Activated CD4-positive, alpha-beta T cell treated with anti-CD3 and anti-CD28 coated beads for 24 hours (primary cell): ENCODE results near the gene VPS26B.
"Not testable (repeated sequence)": the region's sequence is repeated elsewhere in the genome, so short reads cannot be mapped to it uniquely, and the experiment has no call there.

Experiments
- DNase-seq, 2 donors: peaks; one replicate each; pipeline ENCODE4 v3.0.0-alpha.2; 2020; ENCODE audit warnings: low read depth in 2 of 2

VPS26B gene

DNA sequence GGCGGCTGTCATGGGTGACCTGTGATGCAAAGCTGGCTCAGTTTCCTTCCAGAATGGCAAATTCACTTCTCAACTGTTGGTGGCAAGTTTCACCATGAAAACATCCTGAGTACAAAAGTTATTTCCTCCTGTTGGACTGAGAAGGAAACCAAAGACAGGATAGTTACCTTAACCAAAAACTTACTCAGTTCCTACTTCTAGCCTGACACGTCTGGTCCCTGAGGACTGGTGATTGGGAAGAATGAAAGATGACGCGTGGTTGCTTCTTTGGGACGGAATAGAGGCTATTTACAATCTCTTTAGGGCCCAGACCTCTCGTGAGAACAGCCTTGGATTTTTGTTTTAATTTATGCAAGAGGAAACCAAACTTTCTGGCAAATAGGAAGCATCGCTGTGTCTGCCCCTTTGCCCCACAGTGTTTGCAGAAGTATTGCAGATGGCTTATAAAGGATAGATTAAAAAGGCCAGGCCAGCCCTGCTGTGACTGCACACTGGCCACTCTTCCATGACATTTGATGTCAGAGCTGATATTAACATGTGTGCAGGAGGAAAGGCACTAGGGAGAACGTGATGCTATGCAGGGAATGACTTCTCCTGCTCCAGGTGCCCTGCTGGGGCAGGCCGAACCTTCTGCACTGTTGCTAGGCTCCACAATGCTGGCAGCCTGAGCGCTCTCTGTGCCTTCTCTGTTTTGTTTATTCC is 7.6 kb downstream of the VPS26B start:
- no peak for DNase-seq

DNA sequence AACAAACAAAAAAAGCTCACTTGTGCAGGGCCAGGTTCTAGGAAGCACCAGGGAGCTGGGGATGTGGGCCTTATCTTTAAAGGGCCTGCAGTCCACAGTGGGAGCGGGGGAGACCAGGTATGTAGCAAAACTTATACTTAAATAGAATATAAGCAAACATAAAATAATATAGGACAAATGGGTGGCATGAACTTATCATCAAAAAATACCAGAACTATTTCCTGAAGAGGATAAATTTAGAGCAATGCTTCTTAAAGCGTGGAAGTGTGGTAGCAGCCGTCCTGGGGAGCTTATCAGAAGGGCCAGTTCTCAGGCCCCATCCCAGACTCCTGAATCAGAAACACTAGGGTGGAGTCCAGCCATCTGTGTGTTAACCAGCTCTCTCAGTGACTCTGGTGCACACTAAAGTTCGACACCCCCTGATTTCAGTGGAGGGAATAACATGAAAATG is 9.3 kb downstream of the VPS26B start:
- DNase-seq: no peak

DNA sequence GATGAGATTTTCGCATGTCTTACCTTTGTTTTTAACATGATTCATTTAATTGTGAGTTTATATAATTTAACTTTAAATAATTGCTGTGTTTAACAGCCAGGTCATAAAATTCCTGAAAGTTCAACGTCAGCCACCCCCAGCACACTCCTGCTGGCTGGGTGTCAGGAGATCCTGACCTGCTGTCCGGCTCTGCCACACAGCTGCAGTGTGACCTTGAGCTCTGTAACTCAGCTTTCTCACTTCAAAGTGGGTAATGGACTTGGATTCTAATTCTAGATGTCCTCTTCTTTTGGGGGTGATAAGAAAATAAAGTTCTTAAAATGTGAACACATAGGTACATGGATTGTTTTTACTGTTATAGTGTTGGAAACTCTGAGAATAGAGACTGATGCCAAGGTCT is 10.9 kb downstream of the VPS26B start:
- DNase-seq: no peak

DNA sequence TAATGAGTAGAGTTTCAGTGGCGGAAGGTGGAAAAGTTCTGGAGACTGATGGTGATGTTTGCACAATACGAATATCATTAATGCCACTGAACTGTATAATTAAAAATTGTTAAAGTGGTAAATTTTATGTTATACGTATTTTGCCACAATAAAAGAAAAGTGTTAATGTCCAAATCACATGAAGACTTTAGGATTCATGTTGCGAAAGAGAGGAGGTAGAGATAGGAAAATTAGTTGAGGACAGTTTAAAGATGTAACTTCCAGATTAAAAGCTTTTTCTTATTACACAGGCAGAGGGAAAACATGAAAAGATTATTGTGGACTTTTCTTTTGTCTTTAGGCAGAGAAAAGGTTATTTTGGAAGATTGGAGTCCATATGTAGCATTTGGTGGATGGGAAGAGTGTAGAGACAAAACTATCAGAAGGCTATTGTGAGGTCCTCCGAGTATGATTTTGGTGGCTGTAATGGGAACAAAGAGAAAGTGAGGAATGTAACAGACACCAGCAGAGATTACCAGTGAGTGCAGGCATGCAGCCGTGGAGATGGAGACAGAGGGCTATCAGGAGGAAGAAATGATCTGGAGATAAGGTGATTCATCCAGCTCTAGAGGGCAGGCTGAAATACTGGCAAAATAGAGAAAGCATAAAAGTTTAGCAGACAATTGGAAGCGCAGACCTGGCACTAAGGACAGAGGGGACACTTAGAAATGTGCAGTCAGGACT is 12.5 kb downstream of the VPS26B start:
- DNase-seq: no peak

DNA sequence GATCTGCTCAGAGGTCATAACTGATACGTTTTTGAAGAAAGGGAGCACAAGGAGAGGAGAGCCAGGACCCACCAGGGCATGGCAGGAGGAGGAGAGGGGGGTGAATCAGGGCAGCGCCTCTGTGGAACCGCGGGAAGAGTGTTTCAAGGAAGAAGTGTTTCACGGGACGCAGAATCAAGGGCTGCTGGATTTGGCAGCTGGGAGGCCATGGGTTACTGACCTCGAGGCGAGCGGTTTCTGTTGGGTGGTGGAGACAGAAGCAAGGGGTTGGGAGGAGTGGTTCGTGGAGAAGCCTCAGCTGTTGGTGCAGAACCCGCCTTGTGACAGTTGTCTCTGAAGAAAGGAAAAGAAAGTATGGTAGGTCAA is 13.1 kb downstream of the VPS26B start:
- no peak for DNase-seq

DNA sequence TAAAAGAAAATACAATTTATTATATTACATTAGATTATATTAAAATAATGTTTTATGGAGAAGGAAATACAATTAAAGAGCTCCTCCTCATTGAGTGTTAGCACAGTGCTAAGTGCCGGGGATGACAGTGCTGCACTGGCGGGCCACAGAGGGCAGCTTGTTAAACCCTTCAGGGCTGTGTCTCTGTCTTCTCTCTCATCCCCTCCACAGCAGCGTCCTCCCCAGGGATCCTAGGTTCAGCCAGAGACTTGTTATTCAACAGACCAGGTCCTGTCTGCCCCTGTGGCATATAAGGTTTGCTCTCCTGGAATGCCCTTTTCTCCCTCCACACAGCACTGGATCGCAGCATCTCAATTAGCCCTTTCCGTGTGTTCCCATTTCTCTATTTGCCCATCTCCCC is 14.5 kb downstream of the VPS26B start:
- DNase-seq: no peak

DNA sequence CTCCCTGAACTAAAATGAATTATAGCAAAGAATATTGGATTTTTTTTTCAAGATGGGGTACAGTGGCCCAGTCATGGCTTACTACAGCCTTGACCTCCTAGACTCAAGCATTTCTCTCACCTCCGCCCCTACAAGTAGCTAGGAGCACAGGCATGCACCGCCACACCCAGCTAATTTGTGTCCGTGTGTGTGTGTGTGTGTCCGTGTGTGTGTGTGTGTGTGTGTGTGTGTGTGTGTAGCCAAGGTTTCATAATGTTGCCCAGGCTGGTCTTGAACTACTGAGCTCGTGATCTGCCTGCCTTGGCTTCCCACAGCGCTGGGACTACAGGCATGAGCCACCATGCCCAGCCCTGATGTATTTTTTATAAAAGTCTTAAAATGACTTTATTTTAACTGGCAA is 16.1 kb downstream of the VPS26B start:
- DNase-seq: no peak

DNA sequence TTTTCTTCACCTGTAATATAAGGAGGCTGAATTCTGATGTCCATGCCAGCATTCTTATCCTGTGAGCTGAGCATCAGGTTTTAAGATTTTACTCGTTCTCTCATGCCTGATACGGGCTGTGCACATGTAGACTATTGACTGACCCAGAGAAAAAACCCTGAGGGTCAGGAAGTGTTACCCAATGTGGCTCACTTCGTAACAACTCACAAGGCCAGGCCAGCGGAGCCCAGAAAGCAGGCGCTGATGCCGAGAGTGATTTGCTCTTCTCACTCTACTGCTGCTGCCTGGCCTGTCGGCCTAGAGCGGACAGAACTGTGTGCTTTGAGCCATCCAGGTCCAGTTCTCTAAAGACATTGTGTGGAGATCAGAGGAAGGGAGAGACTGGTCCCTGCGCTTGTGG is 17.9 kb downstream of the VPS26B start:
- no peak for DNase-seq

DNA sequence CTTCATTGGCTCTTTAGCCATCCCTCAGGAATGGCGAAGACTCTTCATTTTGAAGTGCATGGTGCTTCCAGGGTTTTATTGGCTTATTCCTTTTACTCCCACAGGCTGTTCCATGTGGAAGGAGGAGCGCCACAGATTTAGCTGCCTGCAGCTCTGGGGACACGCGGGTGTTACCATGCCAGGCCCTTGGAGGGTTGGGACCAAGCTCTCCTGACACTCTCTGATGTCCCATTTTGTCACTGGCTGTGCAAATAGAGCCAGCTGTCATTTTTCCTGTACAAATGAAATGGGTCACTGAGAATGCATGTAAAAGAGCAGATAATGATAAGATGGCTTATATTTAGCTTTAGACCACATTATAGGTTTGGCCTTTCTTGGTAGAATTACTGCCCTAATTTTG is 19.4 kb downstream of the VPS26B start:
- no peak for DNase-seq

DNA sequence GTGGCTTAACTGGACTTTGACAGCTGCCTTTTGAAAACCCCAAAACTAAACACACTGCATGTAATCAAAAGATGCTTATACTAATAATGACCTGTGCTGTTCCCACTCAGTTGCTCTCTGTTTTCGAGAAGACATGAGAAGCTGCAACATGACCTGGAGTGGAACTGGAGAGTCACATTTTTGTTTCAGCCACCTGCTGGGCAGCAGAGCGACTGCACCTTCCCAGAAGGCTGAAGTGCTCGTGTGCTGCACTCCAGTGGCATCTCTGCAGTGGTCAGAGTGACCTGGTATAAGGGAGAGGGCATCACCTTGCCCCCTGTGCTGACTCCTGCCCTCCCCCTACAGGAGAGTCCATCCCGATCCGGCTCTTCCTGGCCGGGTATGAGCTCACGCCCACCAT is 20.1 kb downstream of the VPS26B start:
- no peak for DNase-seq

DNA sequence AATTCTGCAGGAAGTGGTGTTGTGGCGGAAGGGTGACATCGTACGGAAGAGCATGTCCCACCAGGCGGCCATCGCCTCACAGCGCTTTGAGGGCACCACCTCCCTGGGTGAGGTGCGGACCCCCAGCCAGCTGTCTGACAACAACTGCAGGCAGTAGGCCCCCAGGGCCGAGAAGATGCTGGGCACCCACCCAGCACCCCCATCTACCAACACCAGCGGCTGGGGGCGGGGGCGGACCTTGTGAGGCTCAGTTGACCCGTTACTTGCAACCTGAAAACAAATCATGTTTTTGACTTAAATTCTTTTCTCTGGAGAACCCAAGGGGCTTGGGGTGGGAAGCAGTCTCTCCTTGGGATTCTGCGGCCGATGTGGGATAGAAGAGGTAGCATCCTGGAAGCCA is 21.0 kb downstream of the VPS26B start:
- no peak for DNase-seq

DNA sequence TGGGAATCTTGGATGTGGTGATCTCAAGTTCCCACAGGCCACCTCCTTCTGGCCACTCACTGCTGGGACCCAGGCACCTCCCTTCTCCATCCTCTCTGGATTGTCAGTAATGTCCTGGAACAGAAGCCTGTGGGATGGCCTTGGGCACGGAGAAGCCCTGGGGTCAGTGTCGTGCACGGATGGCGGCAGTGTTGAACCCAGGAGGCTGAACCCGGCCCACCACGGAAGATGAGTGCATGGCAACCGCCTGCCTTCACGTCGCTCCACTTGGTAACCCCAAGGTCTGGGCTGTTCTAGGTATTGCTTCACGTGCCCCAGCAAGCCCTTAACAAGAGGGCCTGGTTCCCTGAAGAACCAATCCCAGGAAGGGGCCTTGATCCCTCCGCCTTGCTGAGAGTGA is 21.6 kb downstream of the VPS26B start:
- no peak for DNase-seq

DNA sequence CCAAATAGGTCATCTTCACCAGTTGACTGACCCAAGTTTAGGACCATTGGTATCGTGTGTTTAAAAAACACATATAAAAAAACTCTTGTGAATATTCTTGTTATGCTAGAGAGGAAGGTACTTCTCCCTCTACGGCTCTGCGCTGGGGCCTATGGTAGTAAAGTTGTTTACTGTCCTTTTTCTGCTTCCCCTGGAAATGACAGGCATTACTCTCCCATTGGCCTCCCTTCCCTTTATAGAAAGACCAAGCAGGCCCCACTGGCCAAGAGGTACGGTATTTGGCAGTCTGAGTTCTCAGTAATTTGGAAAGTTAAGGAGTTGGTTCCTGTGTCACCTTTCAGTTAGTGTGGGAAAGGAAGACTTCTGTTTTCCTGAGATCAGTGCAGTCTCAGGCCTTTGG is 22.2 kb downstream of the VPS26B start:
- DNase-seq: no peak

DNA sequence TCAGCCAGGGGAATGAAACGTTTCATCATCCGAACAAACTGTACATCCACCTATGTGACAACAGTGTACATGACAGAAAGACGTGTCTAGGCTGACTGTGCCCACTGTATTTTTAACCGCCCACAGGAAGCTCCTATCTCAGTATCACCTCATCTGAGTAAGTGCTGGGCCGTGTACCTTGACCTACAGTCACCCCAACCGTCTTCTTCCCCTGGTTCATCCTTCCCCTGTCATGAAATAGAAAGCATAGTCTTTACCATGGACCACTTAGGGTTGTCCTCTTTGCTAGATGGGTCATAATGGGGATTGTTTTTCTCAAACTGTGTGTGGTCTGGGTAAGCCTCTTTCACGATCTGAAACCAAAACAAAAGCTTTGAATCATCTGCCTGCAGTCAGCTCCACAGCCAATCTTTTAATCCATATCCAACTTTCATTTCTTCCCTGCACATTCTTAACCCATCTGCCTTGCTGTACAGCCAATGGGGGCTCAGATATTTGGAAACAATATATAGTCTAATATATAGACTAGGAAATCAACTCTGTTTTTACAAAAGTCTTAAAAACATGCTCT is 24.5 kb downstream of the VPS26B start:
- no peak for DNase-seq

DNA sequence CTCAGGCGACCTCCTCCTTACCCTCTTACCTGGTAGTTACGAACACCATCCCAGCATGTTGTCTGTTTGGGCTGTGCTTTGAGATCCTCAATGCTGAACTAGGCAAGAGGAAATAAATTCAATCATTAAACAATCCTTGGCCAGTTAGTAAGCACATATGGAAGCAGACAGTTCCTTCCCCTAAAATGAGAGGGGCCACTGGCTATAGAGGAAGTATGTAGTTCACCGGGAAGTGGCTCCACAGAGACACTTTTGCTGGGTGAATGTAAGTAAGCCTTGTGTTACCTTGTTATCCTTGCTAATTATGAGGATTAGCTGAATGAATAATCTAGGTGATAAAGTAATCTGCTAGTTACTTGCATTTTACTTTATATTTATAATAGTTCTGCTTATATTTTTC is 25.8 kb downstream of the VPS26B start:
- no peak for DNase-seq

DNA sequence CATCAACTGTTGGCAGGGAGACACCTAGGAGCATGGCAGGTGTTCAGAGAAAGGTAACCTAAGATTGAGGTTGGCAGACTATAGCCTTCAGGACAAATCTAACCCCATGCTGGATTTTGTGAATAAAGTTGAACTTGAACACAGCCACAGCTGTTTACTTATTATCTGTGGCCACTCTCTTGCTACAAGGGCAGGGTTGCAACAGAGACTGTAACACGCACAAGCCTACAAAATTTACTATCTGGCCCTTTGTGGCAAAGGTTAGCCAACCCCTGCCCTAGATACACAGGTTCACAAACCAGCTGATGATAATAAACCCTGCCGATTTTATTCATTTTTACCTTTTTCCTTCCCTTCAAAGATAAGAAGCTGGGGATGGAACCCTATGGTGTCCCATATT is 26.2 kb downstream of the VPS26B start:
- no peak for DNase-seq

DNA sequence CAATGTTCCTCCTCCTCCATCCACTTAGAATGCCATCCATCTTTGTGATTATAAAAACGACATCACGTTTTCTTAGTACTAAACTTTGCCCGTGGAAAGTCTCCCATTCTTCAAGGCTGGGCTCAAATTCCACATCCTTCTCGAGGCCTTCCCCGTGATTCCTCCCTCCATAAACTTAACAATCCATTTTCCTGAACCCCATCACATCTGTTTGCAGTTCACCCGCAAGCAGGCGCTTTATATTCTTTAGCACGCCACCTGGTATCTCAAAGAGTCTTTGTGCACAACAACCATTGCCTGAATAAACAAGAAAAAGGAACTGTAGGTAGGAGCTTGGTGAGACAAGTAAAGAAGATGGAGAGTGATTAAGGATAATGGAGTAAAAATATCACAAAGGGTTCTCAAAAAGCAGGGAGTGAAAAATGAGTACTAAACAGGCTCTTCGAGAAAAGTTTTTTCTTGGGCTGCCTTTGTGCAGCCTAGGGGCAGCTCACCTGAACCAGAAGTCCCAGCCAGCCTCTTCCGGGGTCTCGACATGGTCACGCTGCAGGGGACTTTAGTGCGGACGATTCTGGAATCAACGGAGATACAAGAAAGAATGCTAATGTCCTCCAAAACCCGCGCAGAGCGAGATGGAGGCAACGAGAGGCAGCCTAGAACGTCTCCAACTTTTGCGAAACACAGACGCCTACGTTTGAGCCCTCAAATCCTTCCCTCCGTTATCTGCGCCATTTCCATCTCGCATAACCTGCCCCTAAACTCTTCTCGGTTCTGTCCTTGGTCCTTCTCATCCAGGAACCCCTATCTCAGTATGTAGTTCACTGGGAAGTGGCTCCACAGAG is 28.1 kb downstream of the VPS26B start:
- no peak for DNase-seq

DNA sequence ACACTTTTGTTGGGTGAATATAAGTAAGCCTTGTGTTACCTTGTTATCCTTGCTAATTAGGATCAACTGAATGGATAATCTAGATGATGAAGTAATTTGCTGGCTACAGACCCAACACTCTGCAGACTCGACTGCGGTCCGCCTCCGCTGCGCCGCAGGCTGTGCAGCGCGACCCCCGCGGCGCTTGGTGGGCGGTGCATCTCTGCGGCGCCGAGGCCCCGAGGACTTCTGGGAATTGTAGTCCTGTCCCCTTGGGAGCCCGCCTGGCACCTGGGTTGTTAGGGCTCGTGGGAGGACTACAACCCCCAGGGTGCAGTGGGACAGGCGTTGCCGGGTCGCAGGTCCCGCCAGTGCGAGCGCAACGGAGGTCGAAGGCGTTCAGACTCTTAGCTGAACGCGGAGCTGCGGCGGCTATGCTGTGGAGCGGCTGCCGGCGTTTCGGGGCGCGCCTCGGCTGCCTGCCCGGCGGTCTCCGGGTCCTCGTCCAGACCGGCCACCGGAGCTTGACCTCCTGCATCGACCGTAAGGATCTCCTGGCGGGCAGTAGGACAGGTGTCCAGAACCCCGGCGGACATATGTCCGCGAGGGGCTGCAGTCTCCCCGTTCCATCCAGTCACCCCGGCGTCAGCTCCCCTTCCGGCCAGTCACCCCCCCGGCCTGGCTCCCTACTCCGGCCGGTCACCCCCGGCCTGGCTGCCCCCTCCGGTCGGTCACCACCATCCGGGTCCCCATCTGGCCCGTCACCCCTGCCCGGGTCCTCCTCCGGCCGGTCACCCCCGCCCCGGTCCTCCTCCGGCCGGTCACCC is 28.9 kb downstream of the VPS26B start, which contains the start of the genes ACAD8 and THYN1:
ACAD8 (plus strand) TSS at position 381 of the 806 bp plus-strand sequence; CDS start at position 414, 33 bp downstream.
THYN1 (minus strand) TSS at position 165 of the 806 bp plus-strand sequence. CDS start 470 bp downstream, outside the sequence.
- DNase-seq: peak; percentile 90 to 91

DNA sequence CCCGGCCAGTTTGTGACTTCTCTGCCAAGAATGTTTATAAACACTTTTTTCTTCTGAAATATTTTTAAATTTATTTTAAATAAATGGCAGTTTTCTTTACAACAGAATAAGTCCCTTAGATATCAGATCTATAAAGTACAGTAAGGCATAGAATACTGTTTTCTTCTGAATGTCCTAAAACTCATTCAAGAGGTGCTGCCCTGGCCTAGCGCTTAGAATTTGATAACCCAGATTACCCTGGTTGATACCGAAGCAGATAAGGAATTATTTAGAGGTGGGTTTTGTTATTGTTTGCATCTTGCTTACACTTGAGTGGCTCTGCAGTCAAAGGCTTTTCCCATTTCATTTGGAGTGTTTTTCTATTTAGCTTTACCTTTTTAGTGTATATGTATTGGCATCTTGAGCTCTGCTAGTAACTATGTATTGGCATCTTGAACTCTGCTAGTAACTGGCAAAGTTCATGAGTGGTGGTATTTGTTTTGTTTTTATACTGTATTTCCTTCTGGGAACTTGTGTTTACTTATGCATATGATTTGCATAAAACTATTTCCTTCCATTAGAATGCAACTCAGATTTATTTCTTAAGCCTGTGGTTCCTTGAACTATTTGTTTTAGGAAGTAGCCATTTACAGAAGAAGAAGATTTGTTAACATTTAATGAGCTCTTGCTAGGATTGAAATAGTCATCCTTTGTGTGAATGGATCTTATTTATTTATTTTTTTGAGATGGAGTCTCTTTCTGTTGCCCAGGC is 30.1 kb downstream of the VPS26B start:
- DNase-seq: no peak

DNA sequence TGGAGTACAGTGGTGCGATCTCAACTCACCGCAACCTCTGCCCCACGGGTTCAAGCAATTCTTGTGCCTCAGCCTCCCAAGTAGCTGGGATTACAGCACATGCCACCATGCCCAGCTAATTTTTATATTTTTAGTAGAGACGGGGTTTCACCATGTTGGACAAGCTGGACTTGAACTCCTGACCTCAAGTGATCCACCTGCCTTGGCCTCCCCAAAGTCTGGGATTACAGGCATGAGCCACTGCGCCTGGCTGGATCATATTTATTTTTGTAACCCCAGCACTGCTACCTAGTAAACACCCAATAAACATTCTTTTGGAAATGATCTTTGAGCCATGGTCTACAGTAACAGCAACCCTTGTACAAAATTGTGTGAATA is 30.7 kb downstream of the VPS26B start:
- DNase-seq: not testable (repeated sequence)

DNA sequence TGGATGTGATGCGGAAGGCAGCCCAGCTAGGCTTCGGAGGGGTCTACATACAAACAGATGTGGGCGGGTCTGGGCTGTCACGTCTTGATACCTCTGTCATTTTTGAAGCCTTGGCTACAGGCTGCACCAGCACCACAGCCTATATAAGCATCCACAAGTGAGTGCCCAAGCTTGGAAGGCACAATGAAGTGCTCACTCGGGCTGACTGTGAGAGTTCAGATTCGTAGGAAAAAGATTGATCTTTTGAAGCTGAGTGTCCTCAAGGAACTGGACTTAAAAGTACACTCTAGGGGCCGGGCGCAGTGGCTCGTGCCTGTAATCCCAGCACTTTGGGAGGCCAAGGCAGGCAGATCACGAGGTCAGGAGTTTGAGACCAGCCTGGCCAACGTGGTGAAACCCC is 32.6 kb downstream of the VPS26B start:
- no peak for DNase-seq
